ENCODE measurements around the gene WDR73.
A peak's percentile ranks its signal among the peaks of the same experiment; 100 is the strongest.

The WDR73 gene

DNA sequence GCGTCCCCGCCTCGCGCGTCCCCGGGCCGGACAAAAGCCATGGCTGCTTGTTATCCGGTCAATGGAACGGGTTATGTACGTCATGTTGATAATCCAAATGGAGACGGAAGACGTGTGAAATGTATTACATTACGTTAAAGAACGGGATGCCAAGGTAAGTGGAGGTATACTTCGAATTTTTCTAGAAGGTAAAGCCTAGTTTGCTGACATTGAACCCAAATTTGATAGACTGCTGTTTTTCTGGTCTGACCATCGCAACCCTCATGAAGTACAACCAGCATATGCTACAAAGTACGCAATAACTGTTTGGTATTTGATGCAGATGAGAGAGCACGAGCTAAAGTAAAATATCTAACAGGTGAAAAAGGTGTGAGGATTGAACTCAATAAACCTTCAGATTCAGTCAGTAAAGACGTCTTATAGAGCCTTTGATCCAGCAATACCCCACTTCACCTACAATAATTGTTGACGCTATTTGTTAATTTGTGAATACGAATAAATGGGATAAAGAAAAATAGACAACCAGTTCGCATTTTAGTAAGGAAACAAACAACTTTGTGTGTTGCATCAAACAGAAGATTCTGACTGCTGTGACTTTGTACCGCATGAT lies 19.8 kb downstream of the WDR73 start:
- in situ Hi-C loops (cut with HindIII; ENCODE audit: low sequenced_read_pairs) = no loop called here
- TF ChIP-seq, protein P1, sequence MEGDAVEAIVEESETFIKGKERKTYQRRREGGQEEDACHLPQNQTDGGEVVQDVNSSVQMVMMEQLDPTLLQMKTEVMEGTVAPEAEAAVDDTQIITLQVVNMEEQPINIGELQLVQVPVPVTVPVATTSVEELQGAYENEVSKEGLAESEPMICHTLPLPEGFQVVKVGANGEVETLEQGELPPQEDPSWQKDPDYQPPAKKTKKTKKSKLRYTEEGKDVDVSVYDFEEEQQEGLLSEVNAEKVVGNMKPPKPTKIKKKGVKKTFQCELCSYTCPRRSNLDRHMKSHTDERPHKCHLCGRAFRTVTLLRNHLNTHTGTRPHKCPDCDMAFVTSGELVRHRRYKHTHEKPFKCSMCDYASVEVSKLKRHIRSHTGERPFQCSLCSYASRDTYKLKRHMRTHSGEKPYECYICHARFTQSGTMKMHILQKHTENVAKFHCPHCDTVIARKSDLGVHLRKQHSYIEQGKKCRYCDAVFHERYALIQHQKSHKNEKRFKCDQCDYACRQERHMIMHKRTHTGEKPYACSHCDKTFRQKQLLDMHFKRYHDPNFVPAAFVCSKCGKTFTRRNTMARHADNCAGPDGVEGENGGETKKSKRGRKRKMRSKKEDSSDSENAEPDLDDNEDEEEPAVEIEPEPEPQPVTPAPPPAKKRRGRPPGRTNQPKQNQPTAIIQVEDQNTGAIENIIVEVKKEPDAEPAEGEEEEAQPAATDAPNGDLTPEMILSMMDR (IDR thresholded peaks at IDR 0.05; ENCODE audit: low read depth, low read length) = no peak
- no peak for DNase-seq (ENCODE audit: low read depth, low spot score)
- H3K4me3 ChIP-seq (ENCODE audit: low read depth, low read length) = peak overlapping the region; percentile 51

- peak overlapping the region; percentile 51 for H3K4me3 ChIP-seq (ENCODE audit: low read depth, low read length)
- peak; percentile 78 for DNase-seq (ENCODE audit: low read depth, low spot score)
- in situ Hi-C loops (cut with HindIII; ENCODE audit: low sequenced_read_pairs) = no loop called here
- TF ChIP-seq, protein P1 (IDR thresholded peaks at IDR 0.05; ENCODE audit: low read depth, low read length) = no peak
These were observed 20.5 kb downstream of the WDR73 start for GRCh38 chr15:84633311-84634227.

DNA sequence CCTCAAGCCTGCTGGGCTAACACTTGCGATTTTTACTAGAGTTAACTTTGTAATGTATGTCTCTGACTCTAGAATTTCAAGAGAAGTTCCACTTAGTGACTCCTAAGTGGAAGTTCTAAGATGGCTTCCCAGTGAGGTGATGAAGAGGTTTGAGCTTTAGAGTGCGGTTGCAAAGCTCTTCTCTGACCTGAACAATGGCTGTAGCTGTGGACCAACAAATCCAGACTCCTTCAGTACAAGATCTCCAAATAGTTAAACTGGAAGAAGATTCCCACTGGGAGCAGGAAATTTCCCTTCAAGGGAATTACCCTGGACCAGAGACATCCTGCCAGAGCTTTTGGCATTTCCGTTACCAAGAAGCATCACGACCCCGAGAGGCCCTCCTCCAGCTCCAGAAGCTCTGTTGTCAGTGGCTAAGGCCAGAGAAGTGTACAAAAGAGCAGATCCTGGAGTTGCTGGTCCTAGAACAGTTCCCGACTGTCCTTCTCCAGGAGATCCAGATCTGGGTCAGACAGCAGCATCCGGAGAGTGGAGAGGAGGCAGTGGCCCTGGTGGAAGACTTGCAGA lies 22.3 kb downstream of the WDR73 start:
- DNase-seq (ENCODE audit: low read depth, low spot score) = no peak
- peak overlapping the region; percentile 62 for H3K4me3 ChIP-seq (ENCODE audit: low read depth, low read length)
- in situ Hi-C loops (cut with HindIII; ENCODE audit: low sequenced_read_pairs) = no loop called here
- TF ChIP-seq, protein P1 (IDR thresholded peaks at IDR 0.05; ENCODE audit: low read depth, low read length) = no peak

DNA sequence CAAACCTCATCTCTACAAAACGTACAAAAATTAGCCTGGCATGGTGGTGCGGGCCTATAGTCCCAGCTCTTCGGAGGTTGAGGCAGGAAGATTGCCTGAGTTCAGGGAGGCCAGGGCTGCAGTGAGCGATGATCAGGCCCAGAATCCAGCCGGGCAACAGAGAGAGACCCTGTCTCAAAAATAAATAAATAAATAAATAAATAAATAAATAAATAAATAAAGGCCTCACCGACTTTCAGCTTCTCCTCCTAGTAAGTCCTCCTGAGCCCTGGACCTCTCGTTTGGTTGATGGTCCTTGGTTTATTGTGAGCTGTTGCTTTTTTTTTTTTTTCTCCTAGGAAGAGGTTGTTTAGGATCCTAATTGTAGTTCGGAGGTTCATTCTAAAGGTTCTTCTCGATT lies 25.1 kb downstream of the WDR73 start:
- no peak for DNase-seq (ENCODE audit: low read depth, low spot score)
- no peak overlapping the region for H3K4me3 ChIP-seq (ENCODE audit: low read depth, low read length)
- TF ChIP-seq, protein P1 (IDR thresholded peaks at IDR 0.05; ENCODE audit: low read depth, low read length) = no peak
- in situ Hi-C loops (cut with HindIII; ENCODE audit: low sequenced_read_pairs) = no loop called here

GRCh38 chr15:84625123-84625522 lies 29.0 kb downstream of the WDR73 start:
- in situ Hi-C loops (cut with HindIII; ENCODE audit: low sequenced_read_pairs) = no loop called here
- TF ChIP-seq, protein P1 (IDR thresholded peaks at IDR 0.05; ENCODE audit: low read depth, low read length) = no peak
- DNase-seq (ENCODE audit: low read depth, low spot score) = no peak
- H3K4me3 ChIP-seq (ENCODE audit: low read depth, low read length) = no peak overlapping the region

- in situ Hi-C loops (cut with HindIII; ENCODE audit: low sequenced_read_pairs) = no loop called here
- DNase-seq (ENCODE audit: low read depth, low spot score) = no peak
- TF ChIP-seq, protein P1 (IDR thresholded peaks at IDR 0.05; ENCODE audit: low read depth, low read length) = no peak
- H3K4me3 ChIP-seq (ENCODE audit: low read depth, low read length) = no peak overlapping the region
These were observed 29.7 kb downstream of the WDR73 start for GRCh38 chr15:84624359-84624758.

Data from astrocyte of the spinal cord (primary cell).